HG03457 (cell line): Measurements from ENCODE around the gene MYADML2.

Experiments
- ATAC-seq: cut with Tn5 transposase; IDR thresholded peaks from one replicate; pipeline ENCODE4 v1.9.1; 2021; ENCODE audit warnings: moderate number of reproducible peaks; ENCODE audit not compliant: unreplicated experiment

The MYADML2 gene

DNA sequence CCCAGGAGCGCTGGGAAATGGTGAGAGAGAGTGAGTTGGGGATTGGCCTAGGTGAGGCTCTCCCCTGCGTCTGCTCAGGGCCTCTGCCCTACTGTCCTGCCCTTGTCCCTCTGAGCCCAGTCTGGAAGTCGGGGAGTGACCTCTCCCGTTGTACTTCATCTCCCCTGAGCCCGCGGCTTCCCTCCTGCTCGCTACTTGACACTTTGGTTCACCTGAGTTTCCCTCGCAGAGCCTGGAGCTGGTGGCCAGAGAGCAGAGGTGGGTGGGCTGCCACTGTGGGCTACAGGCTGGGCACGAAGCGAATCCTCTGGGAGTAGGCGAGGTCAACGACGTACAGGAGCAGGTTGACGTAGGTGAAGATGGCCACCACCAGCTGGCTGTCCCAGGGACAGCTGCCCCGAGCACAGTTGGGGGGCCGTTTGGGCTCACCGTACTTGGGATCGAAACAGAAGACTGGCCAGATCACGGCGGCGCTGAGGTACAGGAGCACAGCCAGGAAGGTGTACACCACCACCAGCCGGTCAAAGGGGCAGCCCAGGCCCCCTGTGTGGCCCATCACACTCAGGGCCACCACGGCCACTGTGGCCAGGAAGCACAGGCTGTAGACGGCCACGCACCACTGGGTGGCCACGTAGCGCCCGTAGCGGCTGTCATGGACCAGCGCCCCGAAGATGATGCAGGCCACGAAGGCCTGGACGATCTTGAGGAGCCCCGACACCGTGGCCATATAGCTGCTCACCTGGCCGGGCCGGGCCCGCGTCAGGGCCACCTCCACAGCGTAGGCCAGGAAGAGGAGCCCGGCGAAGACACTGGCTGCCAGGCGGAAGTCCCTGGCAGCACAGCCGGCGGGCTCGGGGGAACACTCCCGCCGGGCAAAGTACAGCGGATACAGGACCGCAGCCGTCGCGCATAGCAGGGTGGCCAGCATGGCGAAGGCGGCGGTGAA lies 6.2 kb downstream of the MYADML2 start:
- ATAC-seq: no peak

DNA sequence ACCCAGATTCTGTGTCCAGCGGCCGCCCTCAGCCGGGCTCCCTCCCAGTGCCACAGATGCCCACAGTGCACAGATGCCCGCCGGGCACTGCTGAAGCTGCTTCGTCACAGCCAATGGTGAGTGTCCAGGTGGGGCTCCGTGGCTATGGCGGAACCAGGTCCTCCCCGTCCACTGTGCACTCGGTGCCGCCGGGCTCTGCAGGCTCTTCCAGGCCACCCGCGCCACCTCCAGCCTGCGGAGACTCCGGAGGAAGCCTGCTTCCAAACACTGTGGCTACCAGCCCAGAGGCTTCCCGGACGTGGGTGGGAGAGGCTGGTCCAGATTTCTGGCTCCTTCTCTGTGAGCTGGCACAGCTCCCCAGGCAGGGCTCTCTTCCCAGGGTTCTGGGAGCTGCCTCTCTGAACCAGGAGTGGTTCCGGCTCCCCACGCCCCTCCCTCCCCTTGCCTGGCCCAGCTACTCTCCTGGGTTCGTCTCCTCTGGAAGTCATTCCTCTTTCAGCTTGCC lies 7.1 kb downstream of the MYADML2 start:
- no peak for ATAC-seq

GRCh38 chr17:81939218-81939617 lies 7.8 kb downstream of the MYADML2 start:
- ATAC-seq: no peak

DNA sequence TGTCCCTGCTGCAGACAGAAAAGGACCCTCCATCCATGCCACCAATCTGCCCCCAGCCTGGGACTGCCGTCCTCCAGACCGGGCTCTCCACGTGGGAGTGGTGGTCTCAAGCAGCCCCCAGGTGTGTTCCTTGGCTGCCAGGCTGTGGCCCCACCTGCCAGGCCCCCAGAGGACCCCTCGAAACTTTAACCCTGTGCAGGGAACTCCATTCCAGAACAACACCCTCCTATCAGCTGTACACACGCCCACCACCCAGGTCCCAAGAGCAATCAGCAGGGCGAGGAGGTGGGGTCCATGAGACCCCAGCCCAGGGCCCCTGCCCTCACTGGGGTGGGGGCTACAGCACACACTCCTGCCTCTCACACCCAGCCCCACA lies 11.3 kb downstream of the MYADML2 start:
- ATAC-seq: no peak

GRCh38 chr17:81934850-81935708 lies 12.0 kb downstream of the MYADML2 start:
- no peak for ATAC-seq

GRCh38 chr17:81934098-81934757 lies 12.8 kb downstream of the MYADML2 start:
- no peak for ATAC-seq

GRCh38 chr17:81933178-81933699 lies 13.8 kb downstream of the MYADML2 start:
- no peak for ATAC-seq

DNA sequence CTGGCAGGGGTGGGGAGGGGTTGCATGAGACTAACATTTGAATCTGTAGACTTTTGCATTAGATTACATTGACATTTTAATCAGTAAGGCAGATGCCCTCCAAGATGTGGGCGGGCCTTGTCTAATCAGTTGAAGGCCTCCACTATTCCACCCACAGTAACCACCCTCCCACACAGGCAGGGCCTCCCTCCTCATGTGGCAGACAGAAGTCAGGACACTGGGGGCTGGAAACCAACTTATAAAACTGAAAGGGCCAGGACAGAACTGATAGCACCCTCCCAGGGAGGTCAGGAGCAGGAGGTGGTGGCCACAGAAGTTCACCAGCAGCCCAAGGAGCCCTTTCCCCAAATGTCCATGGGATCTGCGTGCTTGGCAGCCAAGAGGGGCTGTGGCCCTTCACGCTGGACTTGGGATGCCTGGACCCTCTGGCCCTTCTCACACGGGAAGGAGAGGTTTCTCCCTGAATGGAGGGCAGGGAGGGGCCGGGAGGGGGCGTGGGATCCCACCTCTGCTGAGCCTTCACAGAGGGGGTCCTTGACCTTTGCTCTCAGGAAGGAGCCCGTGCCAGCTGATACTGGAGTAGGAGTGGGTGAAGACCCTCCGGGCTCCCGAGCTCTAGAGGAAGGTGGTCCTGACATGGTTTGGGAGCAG lies 14.6 kb downstream of the MYADML2 start:
- no peak for ATAC-seq

DNA sequence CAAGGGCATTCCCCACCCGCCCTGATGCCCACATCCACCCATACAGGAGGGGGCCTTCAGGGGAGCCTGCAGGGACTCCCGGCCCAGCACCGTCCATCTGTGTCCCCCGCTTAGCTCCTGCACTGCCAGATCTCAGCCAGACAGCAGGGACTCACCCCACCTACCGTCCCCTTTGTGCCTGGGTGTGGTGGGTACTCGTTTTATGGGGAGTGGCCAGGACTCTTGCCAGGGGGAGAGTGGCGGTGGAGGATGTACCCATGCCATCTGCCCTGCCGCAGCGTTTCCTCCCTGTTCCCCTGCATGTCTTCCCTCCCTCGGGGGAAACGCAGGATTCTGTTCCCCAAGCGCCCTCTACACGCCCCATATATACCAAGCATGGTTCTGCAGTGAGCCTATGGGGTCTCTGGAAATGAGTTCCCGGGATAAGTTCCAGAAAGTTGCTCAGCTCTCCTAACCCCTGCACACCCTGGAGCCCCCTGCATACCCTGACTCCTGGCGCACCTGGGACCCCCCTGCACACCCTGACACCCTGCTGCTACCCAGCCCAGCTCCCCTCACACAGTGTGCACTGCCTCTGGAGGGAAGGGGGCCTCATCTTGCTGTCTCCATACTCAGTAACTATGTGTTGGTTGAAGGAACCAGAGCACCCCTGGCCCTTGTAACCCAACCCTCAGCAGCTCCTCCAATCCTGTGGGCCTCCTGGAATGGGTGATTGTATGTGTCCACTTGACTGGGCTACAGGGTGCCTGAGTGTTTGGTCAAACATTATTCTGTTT lies 15.3 kb downstream of the MYADML2 start:
- no peak for ATAC-seq

DNA sequence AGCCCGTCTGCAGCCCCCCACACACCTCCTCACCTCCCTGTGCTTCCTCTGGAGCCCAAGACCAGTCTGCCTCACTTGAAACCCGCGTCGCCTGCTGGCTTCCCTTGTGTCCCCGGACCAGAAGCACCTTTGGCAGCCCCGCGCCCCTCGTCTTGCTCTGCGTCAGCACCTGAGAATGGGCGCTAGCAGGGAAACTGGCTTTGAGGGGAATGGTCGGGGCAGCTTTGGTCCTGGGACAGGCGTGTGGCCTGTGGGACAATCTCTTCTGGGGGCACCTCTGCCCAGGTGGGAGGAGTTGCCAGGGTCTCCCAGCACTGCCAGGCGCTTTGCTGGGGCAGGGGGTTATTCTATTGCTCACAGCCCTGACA lies 15.9 kb downstream of the MYADML2 start:
- ATAC-seq: no peak

DNA sequence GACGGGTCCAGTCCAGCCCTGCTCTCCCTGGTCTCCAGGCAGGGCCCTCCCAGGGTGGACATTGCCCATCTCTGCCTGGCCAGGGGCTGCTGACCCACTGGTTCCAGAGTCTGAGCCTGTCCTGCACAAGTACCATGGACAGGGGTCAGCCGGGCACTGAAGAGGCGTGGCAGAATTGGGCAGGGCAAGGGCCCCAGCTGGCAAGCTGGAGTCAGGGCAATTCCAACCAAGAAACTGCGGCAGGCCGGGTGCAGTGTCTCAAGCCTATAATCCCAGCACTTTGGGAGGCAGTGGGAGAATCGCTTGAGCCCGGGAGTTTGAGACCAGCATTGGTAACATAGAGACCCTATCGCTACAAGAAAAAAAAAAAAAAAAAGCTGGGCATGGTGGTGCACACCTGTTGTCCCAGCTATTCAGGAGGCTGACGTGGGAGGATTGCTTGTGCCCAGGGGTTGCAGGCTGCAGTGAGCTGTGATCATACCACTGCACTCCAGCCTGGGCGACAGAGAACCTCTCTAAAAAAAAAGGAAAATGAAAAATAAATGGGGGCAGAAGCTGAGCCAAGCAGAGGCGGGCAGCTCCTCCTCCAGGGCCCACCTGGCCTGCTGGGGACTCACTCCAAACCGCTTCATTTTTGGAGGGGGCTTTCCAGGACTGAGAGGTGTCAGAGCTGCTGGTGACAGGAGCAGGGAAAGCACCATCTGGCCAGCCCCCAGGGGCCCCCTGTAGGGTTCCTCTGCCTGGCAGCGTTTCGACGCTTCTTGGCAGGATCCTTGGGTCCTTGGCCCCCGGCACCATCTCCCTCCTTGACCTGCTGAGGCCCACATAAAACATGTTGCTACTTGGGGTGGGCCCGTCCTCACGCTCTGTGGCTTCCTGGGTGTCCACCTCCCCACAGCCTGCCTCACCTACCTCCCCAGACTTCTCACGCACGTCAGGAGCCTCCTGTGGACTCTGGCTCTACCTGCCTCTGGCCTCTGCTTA lies 16.6 kb downstream of the MYADML2 start:
- ATAC-seq: no peak

DNA sequence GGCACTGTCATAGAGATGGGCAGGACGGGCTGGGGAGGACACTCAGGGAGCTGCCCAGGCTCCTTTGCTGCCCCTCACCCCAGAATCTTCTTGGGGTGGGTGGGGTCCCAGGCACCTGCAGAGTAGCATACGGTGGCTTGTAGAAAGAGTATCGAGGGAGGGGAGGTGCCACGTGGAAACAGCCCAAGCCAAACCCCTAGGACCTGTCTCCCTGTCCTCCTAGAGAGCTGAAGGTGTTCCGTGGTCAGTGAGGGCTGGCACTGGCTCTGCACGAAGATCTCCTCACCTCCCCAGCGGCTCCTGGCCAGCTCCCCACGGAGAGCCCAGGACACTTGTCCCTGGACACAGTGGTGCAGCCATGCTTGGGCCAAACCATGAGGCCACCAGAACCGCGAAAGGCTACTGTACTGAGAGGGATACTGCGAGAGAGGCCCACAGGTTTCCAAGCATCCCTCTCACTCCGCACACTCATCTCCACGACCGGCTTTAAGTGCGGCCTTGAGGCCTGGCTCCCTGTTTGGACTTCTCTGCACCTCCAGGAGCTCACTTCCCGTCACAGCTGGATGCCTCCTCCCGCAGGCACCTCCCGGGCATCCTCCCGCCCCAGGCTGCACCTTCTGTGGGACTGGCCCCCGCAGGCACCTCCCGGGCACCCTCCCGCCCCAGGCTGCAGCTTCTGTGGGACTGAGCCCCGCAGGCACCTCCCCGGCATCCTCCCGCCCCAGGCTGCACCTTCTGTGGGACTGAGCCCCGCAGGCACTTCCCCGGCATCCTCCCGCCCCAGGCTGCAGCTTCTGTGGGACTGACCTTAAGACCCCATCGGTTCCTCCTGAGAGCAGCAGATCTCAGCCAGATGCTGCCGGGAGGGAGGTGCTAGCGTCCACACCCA lies 17.5 kb downstream of the MYADML2 start:
- ATAC-seq: no peak

DNA sequence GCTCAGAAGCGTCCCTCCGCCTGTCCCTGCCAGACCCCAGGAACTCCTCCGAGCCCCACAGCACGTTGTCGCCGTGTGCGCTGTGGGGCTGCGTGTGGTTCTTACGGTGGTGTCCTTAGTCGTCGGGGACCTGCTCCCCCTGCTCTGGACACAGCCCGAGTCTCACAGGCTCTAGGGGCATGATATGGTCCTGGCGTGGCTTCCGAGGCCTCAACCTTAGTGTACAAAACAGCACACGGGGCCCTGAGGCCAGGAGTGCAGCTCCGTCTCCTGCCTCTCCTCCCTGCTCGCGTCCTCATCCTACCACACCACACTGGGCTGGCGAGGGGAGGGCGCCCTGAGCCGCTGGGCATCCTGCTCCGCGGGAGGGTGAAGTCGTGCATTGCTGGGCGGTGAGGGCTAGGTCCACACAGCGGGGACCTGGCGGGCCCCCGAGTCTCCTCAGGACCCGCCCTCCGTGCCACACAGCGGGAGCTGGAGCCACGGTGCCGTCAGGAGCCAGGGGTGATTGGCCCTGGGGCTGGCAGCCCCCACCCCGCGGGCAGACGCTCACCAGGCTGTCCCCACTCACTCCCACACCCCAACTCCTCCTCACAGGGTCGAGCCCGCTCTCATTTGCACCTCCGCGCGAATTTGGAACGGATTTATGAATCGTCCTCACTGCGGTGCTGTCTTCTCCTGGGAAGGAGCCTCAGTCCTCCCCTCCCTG lies 18.3 kb downstream of the MYADML2 start:
- ATAC-seq: no peak

DNA sequence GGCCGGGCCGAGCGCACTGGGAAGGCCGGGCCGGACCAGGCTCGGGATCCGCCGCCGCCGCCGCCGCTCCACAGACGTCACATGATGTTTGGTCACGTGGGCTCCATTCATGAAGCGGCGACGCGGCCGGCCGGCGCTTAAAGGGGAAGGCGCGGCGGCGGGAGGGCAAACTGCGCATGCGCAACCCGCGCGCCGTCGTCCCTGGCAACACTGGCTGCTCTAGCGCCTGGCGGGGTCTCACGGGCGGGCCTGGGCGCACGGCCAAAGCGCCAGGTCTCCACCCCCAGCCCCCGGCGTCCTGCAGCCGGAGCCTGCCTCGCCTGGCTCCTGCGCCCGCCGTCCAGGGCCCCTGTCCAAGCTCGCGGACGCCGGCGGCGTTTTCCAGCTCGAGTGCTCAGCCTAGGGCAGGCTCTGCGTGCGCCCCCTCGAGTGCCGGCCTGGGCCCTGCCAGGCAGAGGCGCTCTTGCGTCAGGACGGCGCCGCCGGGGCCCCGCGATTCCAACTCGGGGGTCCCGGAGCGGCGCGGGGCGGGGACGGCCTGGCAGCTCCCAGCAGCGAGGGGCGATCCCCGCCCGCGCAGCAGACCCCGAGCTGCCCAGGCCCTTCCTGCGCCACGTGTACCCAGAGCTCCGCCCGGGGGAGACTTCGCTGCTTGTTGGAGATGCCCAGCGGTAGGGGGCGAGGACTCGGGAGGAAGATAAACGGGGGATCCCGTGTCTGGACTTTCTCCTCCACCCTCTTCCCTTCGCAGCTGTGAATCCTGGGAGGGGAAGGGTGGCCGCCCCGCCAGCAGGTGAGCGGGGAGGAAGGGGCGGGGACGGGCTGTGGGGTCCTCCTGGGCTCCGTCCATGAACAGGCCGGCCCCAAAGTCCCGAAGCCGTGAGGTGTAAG lies 19.1 kb downstream of the MYADML2 start, which contains the start of gene MAFG:
Gene MAFG (minus strand): TSS at position 83 of the 891 bp plus-strand sequence. CDS start 4,550 bp downstream, outside the sequence.
- peak; percentile 45 for ATAC-seq

- peak; percentile 10 for ATAC-seq
Measured at GRCh38 chr17:81927152-81927652, 19.8 kb downstream of the MYADML2 start.
